Astrocyte (in vitro differentiated cells and primary cell): ENCODE data around the gene RNF121.

Experiments
- EZH2 ChIP-seq: IDR thresholded peaks from 2 replicates; pipeline ENCODE4 v1.6.1; 2012; ENCODE audit warnings: mild to moderate bottlenecking, low read length, inconsistent platforms; ENCODE audit not compliant: insufficient read depth
- TF ChIP-seq, protein P1 (sequence below): IDR thresholded peaks from 2 replicates; pipeline ENCODE4 v1.5.1; 2011; ENCODE audit warnings: low read depth, mild to moderate bottlenecking, inconsistent platforms, low read length, moderate library complexity; ENCODE audit not compliant: insufficient read depth

DNA sequence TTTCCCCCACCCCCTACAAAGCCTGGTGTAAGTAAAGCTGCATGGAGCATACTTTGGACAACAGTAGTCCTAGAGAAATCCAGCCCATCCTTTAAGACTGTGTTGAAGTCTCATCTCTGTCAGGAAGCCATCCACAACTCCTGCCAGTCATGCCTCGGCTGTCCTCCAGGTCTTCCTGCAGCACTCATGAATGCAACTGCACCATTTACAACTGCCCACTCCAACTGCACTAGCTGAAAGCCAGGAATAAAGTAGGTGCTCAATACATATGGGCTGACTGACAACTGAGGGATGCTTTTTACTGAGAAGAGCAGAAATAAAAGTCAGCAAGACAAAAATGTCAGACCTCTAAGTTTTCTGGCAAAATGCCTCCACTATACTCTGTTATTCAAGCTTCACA is 97.2 kb downstream of the RNF121 start:
- TF ChIP-seq, protein P1, sequence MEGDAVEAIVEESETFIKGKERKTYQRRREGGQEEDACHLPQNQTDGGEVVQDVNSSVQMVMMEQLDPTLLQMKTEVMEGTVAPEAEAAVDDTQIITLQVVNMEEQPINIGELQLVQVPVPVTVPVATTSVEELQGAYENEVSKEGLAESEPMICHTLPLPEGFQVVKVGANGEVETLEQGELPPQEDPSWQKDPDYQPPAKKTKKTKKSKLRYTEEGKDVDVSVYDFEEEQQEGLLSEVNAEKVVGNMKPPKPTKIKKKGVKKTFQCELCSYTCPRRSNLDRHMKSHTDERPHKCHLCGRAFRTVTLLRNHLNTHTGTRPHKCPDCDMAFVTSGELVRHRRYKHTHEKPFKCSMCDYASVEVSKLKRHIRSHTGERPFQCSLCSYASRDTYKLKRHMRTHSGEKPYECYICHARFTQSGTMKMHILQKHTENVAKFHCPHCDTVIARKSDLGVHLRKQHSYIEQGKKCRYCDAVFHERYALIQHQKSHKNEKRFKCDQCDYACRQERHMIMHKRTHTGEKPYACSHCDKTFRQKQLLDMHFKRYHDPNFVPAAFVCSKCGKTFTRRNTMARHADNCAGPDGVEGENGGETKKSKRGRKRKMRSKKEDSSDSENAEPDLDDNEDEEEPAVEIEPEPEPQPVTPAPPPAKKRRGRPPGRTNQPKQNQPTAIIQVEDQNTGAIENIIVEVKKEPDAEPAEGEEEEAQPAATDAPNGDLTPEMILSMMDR, result no peak
- TF ChIP-seq EZH2, result no peak
